Fibroblast of skin of left biceps (primary cell): ENCODE results near the gene PPP1R9A.
A peak's percentile ranks its signal among the peaks of the same experiment; 100 is the strongest.

ENCODE experiments used
- DNase-seq, 2 experiments: peaks; one replicate each; pipeline ENCODE4 v3.0.0-alpha.2; 2013; ENCODE audit warnings: low read depth in 2 of 2

The PPP1R9A gene

DNA sequence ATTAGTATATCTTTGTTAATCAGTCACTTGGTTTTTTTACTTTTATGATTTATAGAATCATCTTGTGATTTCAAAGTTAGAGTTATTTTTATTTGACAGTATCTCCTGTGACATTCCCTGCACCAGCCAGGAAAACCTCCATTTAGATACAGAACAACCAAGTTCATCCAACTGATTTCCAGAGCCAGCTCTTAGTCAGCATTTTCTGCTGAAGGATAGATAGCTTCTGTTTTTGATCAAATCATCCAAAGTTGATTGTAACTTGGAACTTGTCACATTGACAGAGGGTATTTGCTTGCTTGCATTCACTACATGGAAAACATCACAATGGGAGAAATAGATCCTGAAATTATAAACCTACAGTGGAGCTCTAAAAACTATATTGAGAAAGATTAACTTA lies 294.3 kb downstream of the PPP1R9A start:
- DNase-seq = no peak

DNA sequence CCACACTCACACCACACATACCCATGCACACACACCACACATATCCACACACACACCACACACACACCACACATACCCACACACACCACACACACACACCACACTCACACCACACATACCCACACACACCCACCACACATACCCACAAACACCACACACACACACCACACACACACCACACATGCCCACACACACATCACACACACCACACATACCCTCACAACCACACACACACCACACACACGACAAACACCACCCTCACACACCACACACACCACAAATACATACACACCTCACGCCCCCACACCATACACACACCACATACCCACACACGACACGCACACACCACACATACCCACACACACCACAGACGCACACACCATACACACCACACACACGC lies 297.2 kb downstream of the PPP1R9A start:
- DNase-seq = no peak

DNA sequence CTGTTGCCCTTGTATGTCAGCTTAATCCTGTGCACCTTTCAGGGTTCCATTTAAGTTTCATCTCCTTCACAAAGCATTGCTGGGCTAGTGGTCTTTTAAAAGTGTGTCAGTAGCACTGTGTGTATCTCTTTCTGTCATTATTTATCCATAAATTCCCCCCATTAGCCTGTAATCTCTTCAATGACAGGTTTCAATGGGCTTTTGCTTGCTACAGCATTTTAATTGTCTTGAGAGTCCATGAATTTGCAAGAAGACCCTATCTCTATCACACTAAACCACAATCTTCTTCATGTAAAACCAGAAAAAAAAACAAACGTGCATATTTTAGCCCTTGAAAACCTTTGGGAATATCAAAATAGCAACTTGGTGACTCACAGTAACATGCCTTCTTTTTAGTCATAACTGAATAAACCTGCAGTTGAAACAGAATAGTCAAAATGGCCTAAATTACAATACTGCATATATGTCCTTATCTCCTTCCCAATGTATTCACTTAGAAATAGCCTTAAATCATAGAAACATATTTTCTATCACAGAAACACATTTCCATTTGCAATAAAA lies 298.4 kb downstream of the PPP1R9A start:
- DNase-seq = peak; percentile 77

DNA sequence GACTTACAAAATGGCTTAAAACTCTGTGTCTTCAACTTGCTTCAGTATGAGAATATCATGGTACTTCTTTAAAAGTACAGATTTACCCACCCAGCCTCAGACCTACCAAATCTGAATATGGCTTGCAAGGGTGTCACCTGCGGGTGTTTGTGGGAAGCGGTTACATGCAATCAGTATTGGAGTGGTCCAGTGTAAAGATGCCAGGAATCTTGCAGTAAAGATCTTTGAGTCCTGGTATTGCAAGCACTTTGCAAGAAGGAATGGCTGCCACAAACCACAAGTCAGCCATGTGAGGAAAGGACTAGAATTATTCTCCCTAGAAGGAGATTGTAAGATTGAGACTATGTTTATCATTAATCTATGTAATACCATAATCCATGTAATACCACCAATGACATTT lies 301.9 kb downstream of the PPP1R9A start:
- no peak for DNase-seq

DNA sequence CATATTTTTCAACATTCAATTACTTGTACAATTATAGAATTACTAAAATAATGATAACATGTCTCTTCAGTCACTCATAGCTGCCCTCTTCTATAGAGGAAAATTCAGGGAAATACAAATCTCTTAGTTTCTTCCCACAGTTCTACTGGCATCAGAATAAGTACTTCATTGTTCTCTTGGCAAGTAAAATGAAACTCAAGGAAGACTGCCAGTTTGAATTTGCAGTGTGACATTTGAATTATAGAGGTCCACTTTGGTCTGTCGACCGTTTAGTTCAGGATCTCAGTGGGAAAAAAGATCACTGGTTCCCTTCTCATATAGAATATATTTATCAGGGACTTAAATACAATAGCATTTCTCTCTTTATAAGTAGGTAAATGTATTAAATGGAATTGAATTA lies 302.4 kb downstream of the PPP1R9A start:
- no peak for DNase-seq

DNA sequence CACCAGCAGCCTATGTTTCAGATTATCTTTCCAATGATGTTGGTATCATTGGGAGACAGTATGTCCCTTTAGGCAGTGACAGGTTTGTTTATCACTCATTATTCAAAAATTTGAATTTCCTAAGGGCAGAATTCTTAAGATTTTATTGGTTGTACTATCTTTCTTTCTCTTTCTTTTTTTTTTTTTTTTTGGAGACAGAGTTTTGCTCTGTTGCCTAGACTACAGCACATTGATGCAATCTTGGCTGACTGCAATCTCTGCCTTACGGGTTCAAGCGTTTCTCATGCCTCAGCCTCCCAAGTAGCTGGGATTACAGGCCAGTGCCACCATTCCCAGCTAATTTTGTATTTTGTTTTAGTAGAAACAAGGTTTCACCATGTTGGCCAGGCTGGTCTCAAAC lies 305.8 kb downstream of the PPP1R9A start:
- DNase-seq = no peak

DNA sequence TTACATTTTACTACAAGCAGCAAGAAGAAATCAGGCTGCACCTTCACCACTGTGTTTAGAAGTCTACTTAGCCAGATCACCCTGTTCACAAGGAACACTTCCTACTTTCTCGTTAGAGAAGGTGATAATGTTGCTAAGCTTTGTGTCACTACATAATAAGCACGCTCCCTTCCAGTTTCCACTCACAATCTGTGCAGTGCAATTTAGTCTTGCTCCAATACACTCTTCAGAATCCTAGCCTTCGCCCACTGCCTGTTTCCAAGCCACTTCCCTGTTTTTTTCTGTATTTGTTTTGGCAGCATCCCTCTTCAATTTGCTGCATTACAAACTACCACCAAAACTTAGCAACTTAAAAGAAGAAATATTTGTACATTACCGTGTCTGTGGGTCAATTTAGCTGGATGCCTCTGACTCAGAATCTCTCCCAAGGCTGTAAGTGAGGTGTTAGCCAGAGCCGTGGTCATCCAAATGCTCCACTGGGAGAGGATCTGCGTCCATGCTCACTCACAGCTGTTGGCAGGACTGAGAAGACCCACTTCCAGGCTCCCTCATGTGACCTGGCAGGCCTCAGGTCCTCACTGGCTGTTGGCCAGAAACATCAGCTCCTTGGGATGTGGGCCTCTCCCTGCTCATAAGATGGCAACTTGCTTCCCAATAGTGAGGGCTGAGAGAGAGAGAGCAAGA lies 306.6 kb downstream of the PPP1R9A start:
- DNase-seq = peak; percentile 63 to 69

DNA sequence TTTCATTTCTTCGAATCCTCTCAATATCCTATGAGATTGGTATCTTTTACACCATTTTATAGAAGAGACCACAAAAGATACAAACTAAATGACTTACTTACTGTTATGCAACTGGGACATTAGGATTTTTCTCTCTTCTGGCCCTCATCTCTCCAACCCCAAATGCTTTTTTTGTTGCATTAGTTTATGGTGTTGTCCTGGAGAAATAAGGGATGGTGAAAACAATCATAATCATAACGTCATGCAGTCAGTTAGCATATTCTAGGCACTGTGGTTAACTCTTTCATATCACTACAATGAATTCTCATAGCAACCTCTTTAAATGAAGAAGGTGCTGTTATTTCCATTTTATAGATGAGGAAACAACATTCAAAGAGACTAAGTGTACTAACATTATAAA lies 312.3 kb downstream of the PPP1R9A start:
- DNase-seq = no peak

DNA sequence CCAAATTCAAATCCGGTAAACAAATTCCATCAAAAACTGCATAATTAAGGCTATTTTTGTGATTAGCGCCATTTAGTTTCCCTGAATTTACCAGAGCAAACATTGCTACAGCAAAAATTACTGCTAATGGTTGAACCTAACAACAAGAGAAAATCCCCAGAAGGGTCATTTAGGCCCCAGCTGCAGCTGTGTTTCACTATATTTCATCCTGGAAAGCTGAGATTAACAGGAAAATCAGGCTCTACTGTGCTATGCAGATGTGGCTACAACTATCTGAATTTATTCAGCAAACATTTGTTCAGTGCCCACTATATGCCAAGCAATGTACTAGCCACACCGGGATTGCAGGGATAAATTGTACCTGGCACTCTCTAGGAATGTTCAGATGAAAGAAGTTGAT lies 312.9 kb downstream of the PPP1R9A start:
- DNase-seq = no peak

DNA sequence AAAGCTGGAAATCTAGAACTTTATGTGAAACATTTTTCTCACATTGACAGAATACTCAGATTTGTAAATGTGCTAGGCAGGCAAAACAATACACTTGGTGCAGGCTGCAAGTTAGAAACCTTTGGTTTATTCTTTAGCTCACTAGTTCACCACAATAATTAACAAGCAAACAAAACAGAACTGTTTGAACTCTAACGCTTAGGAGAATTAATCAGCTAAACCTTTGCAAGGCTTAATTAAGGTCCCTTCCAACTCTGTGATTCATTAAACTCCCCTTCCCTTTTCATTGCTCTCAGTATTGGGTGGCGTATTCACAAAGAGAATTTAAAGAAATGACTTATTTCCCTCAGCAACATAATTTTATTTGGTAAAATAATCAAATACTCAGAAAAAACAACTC lies 317.9 kb downstream of the PPP1R9A start:
- no peak for DNase-seq

DNA sequence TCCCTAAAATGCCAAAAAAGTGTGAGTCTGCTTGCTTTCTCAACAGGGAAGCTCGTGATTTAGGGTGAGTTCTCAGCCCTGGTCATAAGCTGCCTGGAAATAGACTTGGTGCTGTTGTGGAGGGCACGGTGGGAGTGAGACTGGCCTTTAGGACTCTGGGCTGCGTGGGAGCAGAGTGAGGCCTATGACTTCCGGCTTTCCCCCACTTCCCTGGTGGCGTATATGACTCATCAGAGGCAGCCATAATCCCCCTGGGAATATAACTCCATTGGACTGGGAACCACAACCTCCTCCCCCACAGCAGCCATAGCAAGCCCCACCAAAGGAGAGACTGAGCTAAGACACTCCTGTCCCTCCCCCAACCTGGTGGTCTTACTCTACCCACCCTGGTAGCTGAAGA lies 321.9 kb downstream of the PPP1R9A start:
- no peak for DNase-seq

DNA sequence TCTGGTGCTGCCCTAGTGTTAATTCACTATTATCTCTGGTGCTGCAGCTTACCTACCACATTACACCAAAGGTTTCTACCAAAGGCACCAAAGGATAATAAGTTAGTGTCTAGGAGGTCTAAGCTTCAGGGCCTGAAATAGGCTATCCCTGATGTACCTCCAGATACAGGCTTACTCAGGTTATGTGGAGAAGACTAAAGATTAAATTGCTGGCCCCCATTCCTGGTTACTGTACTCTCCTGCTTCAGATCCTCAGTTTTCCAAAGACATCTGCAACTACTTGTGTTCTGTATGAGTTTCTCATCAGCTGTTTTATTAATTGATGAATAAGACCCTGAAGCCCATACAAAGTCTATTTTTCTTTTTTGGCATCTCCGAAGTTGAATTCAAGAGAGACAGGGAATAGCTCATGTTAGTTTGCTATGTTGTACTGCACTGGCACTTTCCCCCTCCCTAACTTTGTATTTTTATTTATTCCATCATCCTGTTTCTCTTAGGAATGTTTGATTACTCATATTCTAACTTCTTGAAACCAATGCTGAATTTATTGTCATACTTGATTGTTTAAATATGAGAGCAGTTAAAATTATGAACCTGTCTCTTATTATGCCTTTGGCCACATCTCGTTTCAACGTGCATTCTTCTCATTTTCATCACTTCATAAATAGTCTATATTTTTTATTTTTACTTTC lies 331.0 kb downstream of the PPP1R9A start:
- DNase-seq = peak in 1 of 2 experiments; percentile 2

DNA sequence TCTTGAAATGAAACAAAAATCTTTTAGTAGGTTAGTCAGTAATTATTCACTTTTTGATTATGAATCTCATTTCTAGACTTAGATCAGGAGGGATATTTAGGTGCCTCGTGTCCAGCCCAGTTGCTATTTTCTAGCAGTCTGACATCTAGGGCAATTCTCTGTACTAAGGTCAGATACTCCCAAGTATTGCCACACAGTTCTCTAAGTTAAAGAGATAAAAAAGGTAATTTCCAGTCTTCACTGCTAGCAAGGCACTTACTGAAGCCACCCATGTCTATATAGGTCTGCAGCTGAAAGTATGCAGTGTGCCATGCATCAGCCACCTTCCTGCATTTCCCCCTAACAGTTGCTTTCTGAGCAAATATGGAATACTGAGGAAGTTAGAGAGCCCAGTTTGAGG lies 333.5 kb downstream of the PPP1R9A start:
- no peak for DNase-seq

DNA sequence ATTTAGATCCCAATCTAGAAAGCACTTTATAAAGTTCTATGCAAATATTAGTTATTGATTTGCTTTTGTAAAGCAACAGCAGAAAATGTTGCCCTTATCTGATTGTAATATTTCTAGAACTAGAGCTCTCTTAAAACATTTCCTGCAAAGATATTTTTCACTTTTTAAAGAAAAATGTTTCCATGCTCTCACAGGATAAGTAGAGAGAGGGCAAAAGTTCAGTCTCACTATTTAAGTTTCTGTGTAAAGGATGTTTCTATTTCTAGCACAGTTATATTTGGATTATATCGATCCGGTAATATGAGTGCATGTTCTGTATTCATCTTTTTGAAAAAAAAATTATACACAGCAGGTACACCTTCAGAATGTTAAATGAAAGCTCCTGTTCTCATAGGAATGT lies 334.9 kb downstream of the PPP1R9A start:
- DNase-seq = no peak

DNA sequence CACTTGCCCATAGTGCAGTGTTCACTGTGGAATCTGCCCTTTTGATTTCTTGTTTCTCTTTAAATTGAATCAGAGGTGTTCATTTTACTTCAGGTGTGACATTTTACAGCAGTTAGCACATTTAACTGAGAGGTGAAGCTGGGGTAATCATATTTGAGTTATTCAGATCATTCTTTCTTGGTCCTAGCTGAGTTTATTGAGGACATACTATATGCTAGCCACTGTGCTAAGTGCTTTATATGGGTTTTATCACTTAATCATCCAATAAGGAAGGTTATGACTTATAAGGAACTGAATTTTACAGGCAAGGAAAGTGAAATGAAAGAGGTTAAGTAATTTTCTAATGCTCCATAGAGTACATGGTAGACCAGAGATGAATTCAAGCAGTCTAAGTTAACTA lies 337.2 kb downstream of the PPP1R9A start:
- no peak for DNase-seq

DNA sequence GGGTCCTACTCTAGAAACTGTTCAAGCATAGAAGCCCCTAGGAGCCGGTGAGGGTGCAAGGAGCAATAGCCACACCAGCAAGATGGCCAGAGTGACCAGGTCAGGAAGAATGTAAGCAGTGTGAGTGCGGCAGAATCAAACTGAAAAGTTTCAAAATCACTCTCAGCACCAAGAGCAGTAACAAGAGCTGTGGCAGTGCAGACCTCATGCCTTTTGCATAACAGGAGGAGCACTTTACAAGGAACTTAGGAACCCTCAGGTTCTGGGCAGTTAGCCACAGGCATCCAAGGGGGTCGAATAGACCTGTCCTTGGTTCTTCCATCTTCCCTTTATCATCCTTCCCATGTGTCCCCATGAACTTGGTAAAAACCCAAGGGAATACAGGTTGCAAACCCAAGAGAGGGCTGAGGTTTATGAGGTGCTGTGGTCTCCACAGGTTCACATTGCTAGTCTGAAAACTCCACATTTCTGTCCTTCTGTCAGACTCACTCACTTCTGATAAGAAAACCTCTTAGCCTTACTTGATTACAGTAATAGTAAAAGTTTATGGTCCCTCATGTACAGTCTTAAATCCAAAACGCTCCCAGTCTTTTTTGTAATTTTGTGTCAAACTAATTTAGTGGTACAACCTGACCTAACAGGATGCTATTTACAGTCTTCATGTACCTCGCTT lies 338.6 kb downstream of the PPP1R9A start:
- DNase-seq = no peak

DNA sequence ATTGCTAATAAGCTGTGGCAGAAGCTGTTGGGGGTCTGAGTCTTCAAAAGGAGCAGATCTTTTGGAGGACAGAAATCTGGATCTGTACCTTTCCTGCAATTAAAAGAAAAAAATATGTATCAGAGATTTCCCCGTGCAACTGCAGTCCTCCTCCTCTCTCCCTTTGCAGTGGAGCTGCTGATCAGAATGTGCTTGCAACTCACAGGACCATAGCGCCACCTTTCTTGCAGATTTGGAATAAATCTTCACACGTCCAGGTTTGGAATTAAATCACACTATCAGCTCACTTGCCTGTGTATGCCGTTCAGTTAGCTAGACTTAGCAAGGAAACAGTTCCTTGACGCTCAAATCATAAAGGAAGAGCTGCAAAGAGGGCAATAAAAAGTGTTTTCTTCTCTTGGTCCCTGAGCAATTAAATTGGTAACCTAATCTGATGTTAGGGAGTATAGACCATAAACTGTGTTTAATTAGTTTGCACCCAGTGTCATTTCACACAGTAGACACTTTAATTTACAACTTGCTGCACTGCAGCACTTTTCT lies 339.5 kb downstream of the PPP1R9A start:
- peak; percentile 47 to 53 for DNase-seq

DNA sequence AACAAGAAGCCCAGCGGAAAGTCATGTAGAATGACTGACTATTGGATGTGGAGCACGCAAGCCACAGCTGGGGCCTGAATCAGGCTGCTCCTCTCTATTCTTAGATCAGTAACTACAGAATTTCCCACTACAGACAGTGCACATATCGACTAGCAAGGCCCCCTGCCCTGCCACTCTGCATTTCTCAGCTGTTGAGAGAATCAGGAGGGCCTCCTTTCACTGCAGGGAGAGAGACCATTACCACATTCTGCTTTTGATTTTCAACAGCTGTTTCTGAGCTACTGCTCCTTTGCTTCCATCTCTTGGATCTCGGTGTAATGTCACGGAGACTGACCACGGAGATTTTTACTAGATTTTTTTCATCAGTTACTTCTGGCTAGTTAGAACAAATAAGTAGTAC lies 343.2 kb downstream of the PPP1R9A start:
- DNase-seq = no peak

DNA sequence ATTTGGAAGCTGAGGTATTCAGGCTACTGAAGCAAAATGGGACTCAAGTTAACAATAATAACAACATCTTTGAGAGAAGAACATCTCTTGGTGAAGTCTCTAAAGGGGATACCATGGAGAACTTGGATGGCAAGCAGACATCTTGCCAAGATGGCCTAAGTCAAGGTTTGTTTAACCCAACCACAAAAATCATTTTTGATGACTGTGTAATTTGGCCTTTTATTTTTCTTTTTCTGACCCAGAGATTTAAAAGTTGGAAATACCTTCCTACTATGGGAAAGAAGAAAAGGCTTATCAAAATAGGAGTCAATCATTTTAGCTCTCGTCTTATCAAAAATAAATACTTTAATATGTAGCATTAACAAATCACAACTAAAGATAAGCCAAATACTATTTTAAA lies 344.6 kb downstream of the PPP1R9A start:
- no peak for DNase-seq

DNA sequence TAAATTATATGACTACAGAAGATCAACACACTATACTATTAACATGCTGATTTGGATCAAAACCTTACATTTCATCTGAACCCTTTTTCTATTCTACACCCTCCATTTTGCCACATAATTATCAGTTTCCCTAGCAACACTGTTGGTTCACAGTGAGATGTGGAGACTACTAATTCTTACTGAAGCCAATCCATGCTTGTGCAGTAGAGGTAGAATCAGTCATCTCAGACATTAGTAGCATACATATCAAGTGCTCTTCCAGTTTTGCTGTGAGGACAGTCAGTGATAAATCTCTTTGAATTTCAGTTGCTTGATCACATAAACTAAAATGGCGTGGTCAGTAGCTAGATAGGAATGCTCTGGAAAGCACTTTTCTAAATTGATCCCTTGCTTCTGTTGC lies 346.6 kb downstream of the PPP1R9A start:
- DNase-seq = no peak

DNA sequence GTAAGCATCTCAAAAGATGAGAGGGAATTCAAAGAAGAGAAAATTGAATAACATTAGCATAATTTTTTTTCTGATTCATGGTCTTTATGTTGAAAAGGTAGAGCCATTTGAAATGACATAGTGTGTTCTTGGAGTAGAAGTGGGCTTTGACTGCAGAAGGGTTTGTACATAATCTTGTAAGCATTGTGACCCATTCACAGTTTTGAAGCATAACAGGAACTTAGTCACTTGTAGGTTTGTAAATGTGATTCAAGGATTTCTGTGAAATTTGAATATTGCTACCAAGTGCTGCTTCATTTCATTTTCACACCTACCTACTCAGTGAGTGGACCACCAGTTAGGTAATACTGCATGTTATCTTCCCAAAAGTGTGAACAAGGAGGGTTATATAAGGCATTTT lies 348.3 kb downstream of the PPP1R9A start:
- DNase-seq = no peak

DNA sequence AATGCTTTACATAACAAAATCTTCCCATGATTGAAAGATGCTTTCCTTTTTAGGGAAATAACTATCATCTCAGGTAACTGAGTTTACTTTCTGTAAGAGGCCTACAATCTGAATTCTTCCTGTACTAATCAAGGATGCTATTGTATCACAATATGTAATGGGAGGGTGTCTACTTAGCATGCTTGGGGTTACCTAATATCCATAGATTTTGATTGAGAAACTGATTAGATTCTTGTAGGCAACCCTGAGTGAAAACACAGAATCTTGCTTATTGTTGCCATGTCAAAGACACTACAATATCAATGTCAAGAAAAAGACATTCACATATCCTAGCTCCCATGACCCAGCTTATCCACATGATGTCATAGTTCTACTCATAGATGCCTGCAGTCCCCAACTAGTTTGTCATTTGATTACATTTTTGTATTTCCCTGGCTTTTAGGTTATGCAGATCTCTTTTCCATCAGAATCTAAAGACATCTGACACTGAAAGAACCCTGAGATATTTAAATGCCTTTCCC lies 354.6 kb downstream of the PPP1R9A start:
- no peak for DNase-seq
